ENCODE data around the gene CBLN3.

CBLN3 gene

GRCh38 chr14:24404814-24405213 is 24.7 kb downstream of the CBLN3 start:
- H2BK12ac ChIP-seq (ENCODE audit: low read length) = no peak overlapping the region
- peaks cover 0 to 8% of the 10 kb centered on the region in 2 donors for H3K36me3 ChIP-seq (replicated peaks in 1 of 2; ENCODE audit: control insufficient read depth in 2 of 2, insufficient read depth in 2 of 2, low read length in 2 of 2)
- H2BK120ac ChIP-seq (ENCODE audit: low read depth, low read length) = no peak overlapping the region
- H3K9ac ChIP-seq (ENCODE audit: low read depth, low read length, poor library complexity) = no peak overlapping the region
- no peak overlapping the region for H4K91ac ChIP-seq (ENCODE audit: low read depth, low read length, poor library complexity)
- H3K27me3 ChIP-seq (ENCODE audit: control insufficient read depth in 3 of 3, insufficient read depth in 3 of 3, low read depth in 1 of 3, low read length in 3 of 3) = peaks cover 0 to 39% (median 0%) of the 10 kb centered on the region in 3 experiments
- WGBS, 2 donors (ENCODE audit: extremely low coverage in 2 of 2, insufficient read length in 2 of 2, insufficient replicate concordance in 1 of 2) = no CpG with 5 or more reads among the region's 4 CpGs
- no peak overlapping the region for H3K4me2 ChIP-seq (ENCODE audit: insufficient read depth, low read length, poor library complexity, severe bottlenecking)
- no peak overlapping the region for H3K18ac ChIP-seq (ENCODE audit: low read length)
- no peaks in the 10 kb centered on the region for H3K79me1 ChIP-seq (ENCODE audit: low read depth, low read length)
- H2AFZ ChIP-seq (ENCODE audit: low read length) = no peak overlapping the region
- no peak for DNase-seq (ENCODE audit: low spot score)
- no peak overlapping the region for H3K23ac ChIP-seq (ENCODE audit: low read depth, low read length, poor library complexity)
- no peak overlapping the region for H2BK15ac ChIP-seq (ENCODE audit: low read length)
- H3K4ac ChIP-seq (ENCODE audit: low read length) = no peak overlapping the region
- no peaks in the 10 kb centered on the region for H3K9me3 ChIP-seq (replicated peaks in 1 of 2; ENCODE audit: control insufficient read depth in 2 of 2, insufficient read depth in 1 of 2, low read depth in 1 of 2, low read length in 2 of 2)
- no peak overlapping the region for H2AK5ac ChIP-seq (ENCODE audit: low read depth, low read length)
- H4K8ac ChIP-seq (ENCODE audit: low read depth, low read length) = no peak overlapping the region
- H3K4me1 ChIP-seq (ENCODE audit: control insufficient read depth in 2 of 2, insufficient read depth in 1 of 2, low read depth in 1 of 2, low read length in 2 of 2) = peaks cover 0 to 19% of the 10 kb centered on the region in 2 donors
- no peak overlapping the region for H3K27ac ChIP-seq (replicated peaks; ENCODE audit: low read length)
- H2BK5ac ChIP-seq (ENCODE audit: low read length) = no peak overlapping the region
- H3K4me3 ChIP-seq (ENCODE audit: low read length in 2 of 2) = no peak overlapping the region
- H3K14ac ChIP-seq (ENCODE audit: low read length) = no peak overlapping the region

DNA sequence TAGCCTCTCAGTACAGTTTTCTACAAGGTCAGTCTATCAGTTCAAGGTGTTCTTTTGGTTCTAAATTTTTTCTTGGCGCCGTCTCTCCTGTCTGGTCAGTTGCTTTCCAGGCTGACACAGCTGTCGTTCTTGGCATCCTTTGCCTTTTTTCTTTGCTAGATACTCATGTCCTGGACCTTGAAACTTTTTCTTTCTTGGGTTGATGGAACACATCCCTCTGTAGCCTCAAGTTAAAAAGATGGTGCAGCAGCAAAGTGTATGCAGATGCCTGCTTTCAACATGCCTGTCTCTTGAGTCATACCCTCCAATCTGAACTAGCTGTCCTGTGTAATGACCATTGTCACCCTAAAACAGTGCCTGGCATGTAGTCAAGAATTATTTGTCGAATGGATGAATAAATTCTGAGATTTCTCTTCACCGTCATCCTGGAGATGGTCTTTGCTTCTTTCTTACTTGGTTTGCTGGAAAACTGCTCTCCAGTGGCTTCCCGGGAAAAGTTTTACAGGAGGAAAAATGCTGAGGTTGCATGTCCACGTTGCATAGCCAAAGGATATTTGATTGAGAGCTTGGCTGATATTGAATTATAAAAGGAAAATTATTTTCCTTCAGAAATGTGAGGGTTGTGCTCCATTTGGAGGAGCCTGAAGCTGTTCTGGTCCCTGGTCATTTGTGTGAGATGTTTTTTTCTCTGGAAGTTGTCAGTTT is 26.0 kb downstream of the CBLN3 start:
- no peak overlapping the region for H3K9ac ChIP-seq (ENCODE audit: low read depth, low read length, poor library complexity)
- H2BK12ac ChIP-seq (ENCODE audit: low read length) = no peak overlapping the region
- H3K79me1 ChIP-seq (ENCODE audit: low read depth, low read length) = peaks cover 3% of the 10 kb centered on the region
- H4K8ac ChIP-seq (ENCODE audit: low read depth, low read length) = no peak overlapping the region
- H2BK5ac ChIP-seq (ENCODE audit: low read length) = no peak overlapping the region
- H3K9me3 ChIP-seq (replicated peaks in 1 of 2; ENCODE audit: control insufficient read depth in 2 of 2, insufficient read depth in 1 of 2, low read depth in 1 of 2, low read length in 2 of 2) = no peaks in the 10 kb centered on the region
- H3K36me3 ChIP-seq (replicated peaks in 1 of 2; ENCODE audit: control insufficient read depth in 2 of 2, insufficient read depth in 2 of 2, low read length in 2 of 2) = peaks cover 0 to 3% of the 10 kb centered on the region in 2 donors
- H2AK5ac ChIP-seq (ENCODE audit: low read depth, low read length) = no peak overlapping the region
- no CpG with 5 or more reads among the region's 7 CpGs for WGBS, 2 donors (ENCODE audit: extremely low coverage in 2 of 2, insufficient read length in 2 of 2, insufficient replicate concordance in 1 of 2)
- no peak overlapping the region for H3K4me2 ChIP-seq (ENCODE audit: insufficient read depth, low read length, poor library complexity, severe bottlenecking)
- peaks cover 0 to 40% (median 0%) of the 10 kb centered on the region in 3 experiments for H3K27me3 ChIP-seq (ENCODE audit: control insufficient read depth in 3 of 3, insufficient read depth in 3 of 3, low read depth in 1 of 3, low read length in 3 of 3)
- DNase-seq (ENCODE audit: low spot score) = no peak
- H4K91ac ChIP-seq (ENCODE audit: low read depth, low read length, poor library complexity) = no peak overlapping the region
- no peak overlapping the region for H3K27ac ChIP-seq (replicated peaks; ENCODE audit: low read length)
- H3K4me1 ChIP-seq (ENCODE audit: control insufficient read depth in 2 of 2, insufficient read depth in 1 of 2, low read depth in 1 of 2, low read length in 2 of 2) = peaks cover 8 to 22% of the 10 kb centered on the region in 2 donors
- no peak overlapping the region for H2BK15ac ChIP-seq (ENCODE audit: low read length)
- H2AFZ ChIP-seq (ENCODE audit: low read length) = no peak overlapping the region
- H3K23ac ChIP-seq (ENCODE audit: low read depth, low read length, poor library complexity) = no peak overlapping the region
- no peak overlapping the region for H3K18ac ChIP-seq (ENCODE audit: low read length)
- no peak overlapping the region for H3K14ac ChIP-seq (ENCODE audit: low read length)
- no peak overlapping the region for H3K4me3 ChIP-seq (ENCODE audit: low read length in 2 of 2)
- no peak overlapping the region for H3K4ac ChIP-seq (ENCODE audit: low read length)
- H2BK120ac ChIP-seq (ENCODE audit: low read depth, low read length) = no peak overlapping the region

GRCh38 chr14:24401810-24402702 is 27.4 kb downstream of the CBLN3 start:
- H3K9me3 ChIP-seq (replicated peaks in 1 of 2; ENCODE audit: control insufficient read depth in 2 of 2, insufficient read depth in 1 of 2, low read depth in 1 of 2, low read length in 2 of 2) = no peaks in the 10 kb centered on the region
- H2AK5ac ChIP-seq (ENCODE audit: low read depth, low read length) = no peak overlapping the region
- no CpG with 5 or more reads among the region's 9 CpGs for WGBS, 2 donors (ENCODE audit: extremely low coverage in 2 of 2, insufficient read length in 2 of 2, insufficient replicate concordance in 1 of 2)
- no peak overlapping the region for H2BK12ac ChIP-seq (ENCODE audit: low read length)
- H3K27ac ChIP-seq (replicated peaks; ENCODE audit: low read length) = no peak overlapping the region
- H2BK120ac ChIP-seq (ENCODE audit: low read depth, low read length) = no peak overlapping the region
- H3K4me3 ChIP-seq (ENCODE audit: low read length in 2 of 2) = no peak overlapping the region
- H4K91ac ChIP-seq (ENCODE audit: low read depth, low read length, poor library complexity) = no peak overlapping the region
- H4K8ac ChIP-seq (ENCODE audit: low read depth, low read length) = no peak overlapping the region
- H3K4me1 ChIP-seq (ENCODE audit: control insufficient read depth in 2 of 2, insufficient read depth in 1 of 2, low read depth in 1 of 2, low read length in 2 of 2) = peaks cover 11 to 28% of the 10 kb centered on the region in 2 donors
- H3K4me2 ChIP-seq (ENCODE audit: insufficient read depth, low read length, poor library complexity, severe bottlenecking) = no peak overlapping the region
- H2AFZ ChIP-seq (ENCODE audit: low read length) = no peak overlapping the region
- no peak overlapping the region for H3K9ac ChIP-seq (ENCODE audit: low read depth, low read length, poor library complexity)
- H3K36me3 ChIP-seq (replicated peaks in 1 of 2; ENCODE audit: control insufficient read depth in 2 of 2, insufficient read depth in 2 of 2, low read length in 2 of 2) = peaks cover 0 to 2% of the 10 kb centered on the region in 2 donors
- H2BK15ac ChIP-seq (ENCODE audit: low read length) = no peak overlapping the region
- H3K23ac ChIP-seq (ENCODE audit: low read depth, low read length, poor library complexity) = no peak overlapping the region
- no peak overlapping the region for H3K4ac ChIP-seq (ENCODE audit: low read length)
- no peak for DNase-seq (ENCODE audit: low spot score)
- peaks cover 3% of the 10 kb centered on the region for H3K79me1 ChIP-seq (ENCODE audit: low read depth, low read length)
- H3K27me3 ChIP-seq (ENCODE audit: control insufficient read depth in 3 of 3, insufficient read depth in 3 of 3, low read depth in 1 of 3, low read length in 3 of 3) = peaks cover 0 to 49% (median 0%) of the 10 kb centered on the region in 3 experiments
- no peak overlapping the region for H3K14ac ChIP-seq (ENCODE audit: low read length)
- H3K18ac ChIP-seq (ENCODE audit: low read length) = no peak overlapping the region
- no peak overlapping the region for H2BK5ac ChIP-seq (ENCODE audit: low read length)

Measured in neuronal stem cell (in vitro differentiated cells).